ENCODE measurements around the gene BPI.
"Not testable (repeated sequence)": the region's sequence is repeated elsewhere in the genome, so short reads cannot be mapped to it uniquely, and the experiment has no call there.

The BPI gene

GRCh38 chr20:38272961-38273360 is 31.0 kb upstream of the BPI start:
- TF ChIP-seq, protein P1, sequence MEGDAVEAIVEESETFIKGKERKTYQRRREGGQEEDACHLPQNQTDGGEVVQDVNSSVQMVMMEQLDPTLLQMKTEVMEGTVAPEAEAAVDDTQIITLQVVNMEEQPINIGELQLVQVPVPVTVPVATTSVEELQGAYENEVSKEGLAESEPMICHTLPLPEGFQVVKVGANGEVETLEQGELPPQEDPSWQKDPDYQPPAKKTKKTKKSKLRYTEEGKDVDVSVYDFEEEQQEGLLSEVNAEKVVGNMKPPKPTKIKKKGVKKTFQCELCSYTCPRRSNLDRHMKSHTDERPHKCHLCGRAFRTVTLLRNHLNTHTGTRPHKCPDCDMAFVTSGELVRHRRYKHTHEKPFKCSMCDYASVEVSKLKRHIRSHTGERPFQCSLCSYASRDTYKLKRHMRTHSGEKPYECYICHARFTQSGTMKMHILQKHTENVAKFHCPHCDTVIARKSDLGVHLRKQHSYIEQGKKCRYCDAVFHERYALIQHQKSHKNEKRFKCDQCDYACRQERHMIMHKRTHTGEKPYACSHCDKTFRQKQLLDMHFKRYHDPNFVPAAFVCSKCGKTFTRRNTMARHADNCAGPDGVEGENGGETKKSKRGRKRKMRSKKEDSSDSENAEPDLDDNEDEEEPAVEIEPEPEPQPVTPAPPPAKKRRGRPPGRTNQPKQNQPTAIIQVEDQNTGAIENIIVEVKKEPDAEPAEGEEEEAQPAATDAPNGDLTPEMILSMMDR (IDR thresholded peaks at IDR 0.05; ENCODE audit: insufficient read depth, low read length, missing control alignments), result no peak
- CTCF ChIA-PET, result interaction anchor here (1.1 to 1.6 kb wide), 4 partner anchors 9 to 200 kb away, joined by 3 to 6 read pairs (median 4); partner anchors contain the start of gene BPI

GRCh38 chr20:38275815-38276550 is 28.0 kb upstream of the BPI start:
- POLR2A ChIA-PET, result interaction anchor here (0.9 kb wide), 2 partner anchors 16 to 17 kb away, joined by 3 to 4 read pairs; no protein-coding TSS in a partner anchor
- H3K4me3 ChIP-seq (ENCODE audit: low read depth, low read length), result no peak overlapping the region
- CTCF ChIA-PET, result interaction anchor here (0.7 to 1.8 kb wide), 6 partner anchors 15 to 159 kb away, joined by 3 to 6 read pairs (median 4); partner anchors contain the start of gene SNHG17
- TF ChIP-seq, protein P1 (IDR thresholded peaks at IDR 0.05; ENCODE audit: insufficient read depth, low read length, missing control alignments), result no peak
- DNase-seq (ENCODE audit: low read depth, low spot score), result peak; percentile 77

More at GRCh38 chr20:38272961-38273360, 31.0 kb upstream of the BPI start:
- POLR2A ChIA-PET, result no interaction called here
- DNase-seq (ENCODE audit: low read depth, low spot score), result no peak
- no peak overlapping the region for H3K4me3 ChIP-seq (ENCODE audit: low read depth, low read length)

DNA sequence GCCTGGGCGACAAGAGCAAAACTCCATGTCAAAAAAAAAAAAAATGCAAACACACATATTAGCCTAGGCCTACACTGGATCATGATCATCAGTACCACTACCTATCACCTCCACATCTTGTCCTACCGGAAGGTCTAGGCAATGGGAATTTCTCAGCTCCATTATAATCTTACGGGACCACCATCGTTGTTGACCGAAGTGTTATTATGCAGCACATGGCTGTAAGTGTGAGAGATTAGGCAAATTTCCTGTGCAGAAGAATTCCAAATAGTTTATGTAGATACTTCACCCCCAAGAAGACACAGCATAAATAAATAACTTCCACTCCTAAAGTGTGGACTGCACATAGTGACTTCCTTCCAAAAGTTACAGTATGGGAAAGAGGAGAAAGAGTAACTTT is 26.7 kb upstream of the BPI start:
- POLR2A ChIA-PET, result no interaction called here
- TF ChIP-seq, protein P1 (IDR thresholded peaks at IDR 0.05; ENCODE audit: insufficient read depth, low read length, missing control alignments), result no peak
- DNase-seq (ENCODE audit: low read depth, low spot score), result no peak
- no peak overlapping the region for H3K4me3 ChIP-seq (ENCODE audit: low read depth, low read length)
- CTCF ChIA-PET, result interaction anchor here (0.5 to 1.8 kb wide), 3 partner anchors 26 to 160 kb away, joined by 3 to 6 read pairs (median 3); partner anchors contain the start of gene SNHG17

DNA sequence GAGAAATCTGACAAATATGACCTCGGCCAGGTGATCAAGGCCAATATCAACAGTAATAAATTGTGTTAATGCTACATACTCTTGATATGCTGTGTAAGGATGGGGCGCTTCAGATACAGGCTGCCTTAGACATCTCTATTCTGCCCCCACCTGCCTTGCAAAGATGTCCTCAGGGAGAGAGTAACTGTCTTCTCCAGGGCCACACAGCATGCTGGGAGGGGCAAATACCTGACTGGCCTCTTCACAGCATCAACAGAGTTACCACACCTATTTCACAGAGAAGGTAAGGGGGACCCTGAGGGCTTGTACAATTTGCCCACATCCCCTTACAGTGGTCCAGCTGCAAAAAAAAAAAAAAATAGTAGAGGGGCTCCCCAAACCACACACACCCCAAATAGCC is 26.3 kb upstream of the BPI start:
- POLR2A ChIA-PET, result no interaction called here
- H3K4me3 ChIP-seq (ENCODE audit: low read depth, low read length), result no peak overlapping the region
- TF ChIP-seq, protein P1 (IDR thresholded peaks at IDR 0.05; ENCODE audit: insufficient read depth, low read length, missing control alignments), result no peak
- CTCF ChIA-PET, result no interaction called here
- DNase-seq (ENCODE audit: low read depth, low spot score), result no peak

- H3K4me3 ChIP-seq (ENCODE audit: low read depth, low read length), result no peak overlapping the region
- CTCF ChIA-PET, result interaction anchor here (0.8 kb wide), 1 partner anchor 9 kb away, joined by 4 read pairs; no protein-coding TSS in a partner anchor
- POLR2A ChIA-PET, result no interaction called here
- DNase-seq (ENCODE audit: low read depth, low spot score), result no peak
- TF ChIP-seq, protein P1 (IDR thresholded peaks at IDR 0.05; ENCODE audit: insufficient read depth, low read length, missing control alignments), result no peak
Observed at GRCh38 chr20:38278131-38278530, 25.8 kb upstream of the BPI start.

- no peak for DNase-seq (ENCODE audit: low read depth, low spot score)
- CTCF ChIA-PET, result interaction anchor here (0.7 to 0.8 kb wide), 3 partner anchors 8 to 56 kb away, joined by 3 to 4 read pairs (median 3); partner anchors contain the start of gene BPI
- POLR2A ChIA-PET, result no interaction called here
- TF ChIP-seq, protein P1 (IDR thresholded peaks at IDR 0.05; ENCODE audit: insufficient read depth, low read length, missing control alignments), result no peak
- H3K4me3 ChIP-seq (ENCODE audit: low read depth, low read length), result no peak overlapping the region
Observed at GRCh38 chr20:38278763-38279162, 25.2 kb upstream of the BPI start.

GRCh38 chr20:38281176-38281915 is 22.6 kb upstream of the BPI start:
- POLR2A ChIA-PET; H3K4me3 ChIP-seq (ENCODE audit: low read depth, low read length); DNase-seq (ENCODE audit: low read depth, low spot score); CTCF ChIA-PET: not testable (repeated sequence)
